ENCODE measurements around the gene GAL3ST3.
"Not testable (repeated sequence)": the region's sequence is repeated elsewhere in the genome, so short reads cannot be mapped to it uniquely, and the experiment has no call there.

DNA sequence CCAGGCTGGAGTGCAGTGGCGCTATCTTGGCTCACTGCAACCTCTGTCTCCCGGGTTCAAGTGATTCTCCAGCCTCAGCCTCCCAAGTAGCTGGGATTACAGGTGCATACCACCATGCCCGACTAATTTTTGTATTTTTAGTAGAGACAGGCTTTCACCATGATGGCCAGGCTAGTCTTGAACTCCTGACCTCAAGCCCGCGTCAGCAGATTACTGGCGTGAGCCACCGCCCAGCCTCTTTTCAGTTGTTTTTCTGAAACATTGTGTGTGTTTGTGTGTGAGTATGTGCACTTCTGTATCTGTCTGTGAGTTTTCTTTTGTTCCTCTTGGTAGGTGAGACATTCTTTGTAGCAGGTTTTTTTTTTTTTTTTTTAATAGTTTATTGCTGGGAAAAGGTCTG lies 30.0 kb upstream of the GAL3ST3 start:
- TF ChIP-seq, protein P1, sequence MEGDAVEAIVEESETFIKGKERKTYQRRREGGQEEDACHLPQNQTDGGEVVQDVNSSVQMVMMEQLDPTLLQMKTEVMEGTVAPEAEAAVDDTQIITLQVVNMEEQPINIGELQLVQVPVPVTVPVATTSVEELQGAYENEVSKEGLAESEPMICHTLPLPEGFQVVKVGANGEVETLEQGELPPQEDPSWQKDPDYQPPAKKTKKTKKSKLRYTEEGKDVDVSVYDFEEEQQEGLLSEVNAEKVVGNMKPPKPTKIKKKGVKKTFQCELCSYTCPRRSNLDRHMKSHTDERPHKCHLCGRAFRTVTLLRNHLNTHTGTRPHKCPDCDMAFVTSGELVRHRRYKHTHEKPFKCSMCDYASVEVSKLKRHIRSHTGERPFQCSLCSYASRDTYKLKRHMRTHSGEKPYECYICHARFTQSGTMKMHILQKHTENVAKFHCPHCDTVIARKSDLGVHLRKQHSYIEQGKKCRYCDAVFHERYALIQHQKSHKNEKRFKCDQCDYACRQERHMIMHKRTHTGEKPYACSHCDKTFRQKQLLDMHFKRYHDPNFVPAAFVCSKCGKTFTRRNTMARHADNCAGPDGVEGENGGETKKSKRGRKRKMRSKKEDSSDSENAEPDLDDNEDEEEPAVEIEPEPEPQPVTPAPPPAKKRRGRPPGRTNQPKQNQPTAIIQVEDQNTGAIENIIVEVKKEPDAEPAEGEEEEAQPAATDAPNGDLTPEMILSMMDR (IDR thresholded peaks at IDR 0.05 in 8 of 11, conservative IDR thresholded peaks at IDR 0.05 in 3 of 11), result not testable (repeated sequence)
- TF ChIP-seq POLR2AphosphoS5, POLR2A (IDR thresholded peaks at IDR 0.05): not testable (repeated sequence)

Data from spleen (tissue), 7 donors.